ENCODE data around the gene FDX2. TPM values are rescaled to one million over a fixed set of nuclear protein-coding genes. Genes with fewer than 3 reads are reported as not detected.
A peak's percentile ranks its signal among the peaks of the same experiment; 100 is the strongest.

FDX2 gene
- total and polyA plus RNA-seq, 2 of the 13 experiments (the other 11 are each of a cell fraction or from before 2014, with no cell fraction given), result 21.0 to 24.7 TPM

DNA sequence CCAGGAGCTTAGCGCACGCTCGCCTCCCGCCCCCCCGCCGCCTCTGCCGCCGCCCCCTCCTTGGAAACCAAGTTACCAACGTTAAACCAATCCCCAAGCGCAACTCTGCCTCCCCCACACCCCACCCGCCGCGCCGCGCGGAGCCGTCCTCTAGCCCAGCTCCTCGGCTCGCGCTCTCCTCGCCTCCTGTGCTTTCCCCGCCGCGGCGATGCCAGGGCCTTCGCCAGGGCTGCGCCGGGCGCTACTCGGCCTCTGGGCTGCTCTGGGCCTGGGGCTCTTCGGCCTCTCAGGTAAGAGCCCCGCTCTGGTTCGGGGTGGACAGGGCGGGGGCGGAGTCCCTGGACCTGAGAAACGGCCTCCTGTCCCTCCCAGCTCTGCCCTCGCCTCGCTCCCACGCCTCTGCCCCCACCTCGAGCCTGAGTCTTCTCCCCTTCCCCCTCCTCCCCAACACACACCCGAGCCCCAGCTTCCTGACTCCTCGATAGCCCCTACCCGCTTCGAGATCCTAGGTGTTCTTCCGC, 25.9 kb downstream of the FDX2 start, which contains the start of gene ICAM5:
ICAM5 (plus strand) TSS at position 117 of the 521 bp plus-strand sequence; CDS start at position 209, 92 bp downstream.
- Histone ChIP-seq H3K27ac (ENCODE audit: extremely low read length, insufficient read depth, low read length) (no peak within 1 kb of the TSS), H3K36me3 (replicated peaks in 1 of 2; ENCODE audit: control insufficient read depth in 1 of 2, insufficient read depth in 2 of 2, low read length in 2 of 2) (peaks cover 3 to 6% of the 10 kb centered on the region in 2 experiments; a peak in 4 of 5 replicates), H4K20me1 (ENCODE audit: insufficient read depth, low read length) (0 out of 2 replicates have a peak, but pooled peaks cover 6% of the 10 kb centered on the region), H3K4me1 (ENCODE audit: insufficient read depth, low read length) (peaks cover 75% of the 10 kb centered on the region), H3K9me3 (ENCODE audit: low read length) (no peaks in the 10 kb centered on the region), H3K4me3 (replicated peaks in 1 of 3; ENCODE audit: insufficient read depth in 1 of 3, low read depth in 2 of 3, low read length in 3 of 3) (peak within 1 kb of the TSS; percentile 52 to 79 (median 62)), H3K4me2 (ENCODE audit: low read depth, low read length) (peak within 1 kb of the TSS; percentile 97), H3K79me2 (ENCODE audit: insufficient read depth, low read length) (no peaks in the 10 kb centered on the region), H3K27me3 (ENCODE audit: control insufficient read depth in 1 of 2, insufficient read depth in 2 of 2, low read length in 2 of 2) (peaks cover 0 to 20% of the 10 kb centered on the region in 2 experiments; a peak in 3 of 5 replicates), H3K9ac (ENCODE audit: insufficient read depth, low read depth, low read length) (peak within 1 kb of the TSS; percentile 34), H2AFZ (ENCODE audit: low read length) (no peak within 1 kb of the TSS)
- 2% methylated on average over 13 of the region's 45 CpGs for WGBS (ENCODE audit: low lambda C conversion rate)
- ATAC-seq (peak; percentile 3; the same call in 2 of the 3 replicates), DNase-seq (ENCODE audit: low spot score) (no peak), FAIRE-seq (no peak)
- intact Hi-C loops (cut with micrococcal nuclease; ENCODE audit: unreplicated experiment) (no loop called here), in situ Hi-C loops (cut with HindIII; ENCODE audit: extremely low pct_ligation_motif_present, low pct_unique_long_range_greater_than_20kb) (no loop called here)
- BruUV-seq (replicated peaks), result no TSS peak
- ChIA-PET POLR2A (interaction anchor here (0.9 to 7.3 kb wide), 10 partner anchors 10 to 184 kb away, joined by 3 to 149 read pairs (median 6); partner anchors contain the start of genes ICAM1, PPAN, RAVER1 and TYK2), CTCF (ENCODE audit: low intra/inter-chr PET ratio, low total read pairs) (no interaction called here)
- TF ChIP-seq RCOR2 (CRISPR knock-in tag; IDR thresholded peaks at IDR 0.05), result no peak
- no peak for TF ChIP-seq ZNF530 (CRISPR knock-in tag; IDR thresholded peaks at IDR 0.05; ENCODE audit: low read depth)
- no peak for TF ChIP-seq HOXD1 (CRISPR knock-in tag; IDR thresholded peaks at IDR 0.05)
- TF ChIP-seq ZNF367 (CRISPR knock-in tag; IDR thresholded peaks at IDR 0.05; ENCODE audit: borderline replicate concordance), result no peak
- TF ChIP-seq ATF7-NPFF (CRISPR knock-in tag; IDR thresholded peaks at IDR 0.05; ENCODE audit: low read depth), result no peak
- TF ChIP-seq, protein P1, sequence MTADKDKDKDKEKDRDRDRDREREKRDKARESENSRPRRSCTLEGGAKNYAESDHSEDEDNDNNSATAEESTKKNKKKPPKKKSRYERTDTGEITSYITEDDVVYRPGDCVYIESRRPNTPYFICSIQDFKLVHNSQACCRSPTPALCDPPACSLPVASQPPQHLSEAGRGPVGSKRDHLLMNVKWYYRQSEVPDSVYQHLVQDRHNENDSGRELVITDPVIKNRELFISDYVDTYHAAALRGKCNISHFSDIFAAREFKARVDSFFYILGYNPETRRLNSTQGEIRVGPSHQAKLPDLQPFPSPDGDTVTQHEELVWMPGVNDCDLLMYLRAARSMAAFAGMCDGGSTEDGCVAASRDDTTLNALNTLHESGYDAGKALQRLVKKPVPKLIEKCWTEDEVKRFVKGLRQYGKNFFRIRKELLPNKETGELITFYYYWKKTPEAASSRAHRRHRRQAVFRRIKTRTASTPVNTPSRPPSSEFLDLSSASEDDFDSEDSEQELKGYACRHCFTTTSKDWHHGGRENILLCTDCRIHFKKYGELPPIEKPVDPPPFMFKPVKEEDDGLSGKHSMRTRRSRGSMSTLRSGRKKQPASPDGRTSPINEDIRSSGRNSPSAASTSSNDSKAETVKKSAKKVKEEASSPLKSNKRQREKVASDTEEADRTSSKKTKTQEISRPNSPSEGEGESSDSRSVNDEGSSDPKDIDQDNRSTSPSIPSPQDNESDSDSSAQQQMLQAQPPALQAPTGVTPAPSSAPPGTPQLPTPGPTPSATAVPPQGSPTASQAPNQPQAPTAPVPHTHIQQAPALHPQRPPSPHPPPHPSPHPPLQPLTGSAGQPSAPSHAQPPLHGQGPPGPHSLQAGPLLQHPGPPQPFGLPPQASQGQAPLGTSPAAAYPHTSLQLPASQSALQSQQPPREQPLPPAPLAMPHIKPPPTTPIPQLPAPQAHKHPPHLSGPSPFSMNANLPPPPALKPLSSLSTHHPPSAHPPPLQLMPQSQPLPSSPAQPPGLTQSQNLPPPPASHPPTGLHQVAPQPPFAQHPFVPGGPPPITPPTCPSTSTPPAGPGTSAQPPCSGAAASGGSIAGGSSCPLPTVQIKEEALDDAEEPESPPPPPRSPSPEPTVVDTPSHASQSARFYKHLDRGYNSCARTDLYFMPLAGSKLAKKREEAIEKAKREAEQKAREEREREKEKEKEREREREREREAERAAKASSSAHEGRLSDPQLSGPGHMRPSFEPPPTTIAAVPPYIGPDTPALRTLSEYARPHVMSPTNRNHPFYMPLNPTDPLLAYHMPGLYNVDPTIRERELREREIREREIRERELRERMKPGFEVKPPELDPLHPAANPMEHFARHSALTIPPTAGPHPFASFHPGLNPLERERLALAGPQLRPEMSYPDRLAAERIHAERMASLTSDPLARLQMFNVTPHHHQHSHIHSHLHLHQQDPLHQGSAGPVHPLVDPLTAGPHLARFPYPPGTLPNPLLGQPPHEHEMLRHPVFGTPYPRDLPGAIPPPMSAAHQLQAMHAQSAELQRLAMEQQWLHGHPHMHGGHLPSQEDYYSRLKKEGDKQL (CRISPR knock-in tag; IDR thresholded peaks at IDR 0.05; ENCODE audit: low read depth), result no peak
- no peak for TF ChIP-seq ZFP62 (CRISPR knock-in tag; IDR thresholded peaks at IDR 0.05)
- no peak for TF ChIP-seq ZBTB38 (CRISPR knock-in tag; IDR thresholded peaks at IDR 0.05)
- TF ChIP-seq ZNF282 (IDR thresholded peaks at IDR 0.05; ENCODE audit: partially characterized antibody), result no peak
- no peak for TF ChIP-seq CAMTA2 (CRISPR knock-in tag; IDR thresholded peaks at IDR 0.05; ENCODE audit: borderline replicate concordance)
- TF ChIP-seq KLF13 (CRISPR knock-in tag; IDR thresholded peaks at IDR 0.05), result no peak
- TF ChIP-seq KDM1A (CRISPR knock-in tag; IDR thresholded peaks at IDR 0.05), result no peak
- TF ChIP-seq, protein P2, sequence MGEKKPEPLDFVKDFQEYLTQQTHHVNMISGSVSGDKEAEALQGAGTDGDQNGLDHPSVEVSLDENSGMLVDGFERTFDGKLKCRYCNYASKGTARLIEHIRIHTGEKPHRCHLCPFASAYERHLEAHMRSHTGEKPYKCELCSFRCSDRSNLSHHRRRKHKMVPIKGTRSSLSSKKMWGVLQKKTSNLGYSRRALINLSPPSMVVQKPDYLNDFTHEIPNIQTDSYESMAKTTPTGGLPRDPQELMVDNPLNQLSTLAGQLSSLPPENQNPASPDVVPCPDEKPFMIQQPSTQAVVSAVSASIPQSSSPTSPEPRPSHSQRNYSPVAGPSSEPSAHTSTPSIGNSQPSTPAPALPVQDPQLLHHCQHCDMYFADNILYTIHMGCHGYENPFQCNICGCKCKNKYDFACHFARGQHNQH (CRISPR knock-in tag; IDR thresholded peaks at IDR 0.05), result no peak
- TF ChIP-seq ZNF263 (CRISPR knock-in tag; IDR thresholded peaks at IDR 0.05), result 0 out of 2 replicates have a peak, but pooled peaks have one; percentile 45
- no peak for TF ChIP-seq GATAD2A (CRISPR knock-in tag; IDR thresholded peaks at IDR 0.05)
- TF ChIP-seq KDM2A (CRISPR knock-in tag; IDR thresholded peaks at IDR 0.05; ENCODE audit: borderline replicate concordance, low read depth), result peak; percentile 49; the same call in 1 of the 2 replicates
- no peak for TF ChIP-seq SPEN (CRISPR knock-in tag; IDR thresholded peaks at IDR 0.05; ENCODE audit: low read depth)
- TF ChIP-seq MXD4 (CRISPR knock-in tag; IDR thresholded peaks at IDR 0.05), result no peak
- no peak for TF ChIP-seq TRIM24 (CRISPR knock-in tag; IDR thresholded peaks at IDR 0.05)
